Stimulated activated CD8-positive, alpha-beta memory T cell treated with anti-CD3 and anti-CD28 coated beads, Interleukin-7, amount 100 ng/mL, for 48 hours (primary cell): ENCODE results near the gene SRD5A2.
"Not testable (repeated sequence)": the region's sequence is repeated elsewhere in the genome, so short reads cannot be mapped to it uniquely, and the experiment has no call there.

Experiments
- DNase-seq, 2 donors: peaks; one replicate each; pipeline ENCODE4 v3.0.0-alpha.2; 2020; ENCODE audit warnings: low read depth in 1 of 2; ENCODE audit errors: extremely low read depth in 1 of 2

The SRD5A2 gene

DNA sequence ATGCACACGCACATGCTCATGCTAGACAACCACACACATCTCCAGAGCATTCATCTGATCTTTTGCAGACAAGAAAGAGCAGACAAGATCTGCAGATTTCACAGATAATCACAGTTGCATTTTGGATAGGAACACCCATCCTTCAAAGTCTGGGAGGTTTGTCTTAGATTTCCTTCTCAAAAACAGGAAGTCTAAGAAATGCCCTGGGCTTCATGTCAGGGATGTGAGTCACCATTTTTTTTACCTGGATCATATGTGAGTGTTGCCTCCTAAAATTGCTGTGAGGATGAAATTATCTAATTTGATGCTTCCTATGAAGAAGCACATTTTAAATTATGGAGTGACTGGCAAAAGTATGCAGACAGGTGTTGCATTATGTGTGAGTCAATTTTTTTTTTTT is 46.1 kb downstream of the SRD5A2 start:
- no peak for DNase-seq

DNA sequence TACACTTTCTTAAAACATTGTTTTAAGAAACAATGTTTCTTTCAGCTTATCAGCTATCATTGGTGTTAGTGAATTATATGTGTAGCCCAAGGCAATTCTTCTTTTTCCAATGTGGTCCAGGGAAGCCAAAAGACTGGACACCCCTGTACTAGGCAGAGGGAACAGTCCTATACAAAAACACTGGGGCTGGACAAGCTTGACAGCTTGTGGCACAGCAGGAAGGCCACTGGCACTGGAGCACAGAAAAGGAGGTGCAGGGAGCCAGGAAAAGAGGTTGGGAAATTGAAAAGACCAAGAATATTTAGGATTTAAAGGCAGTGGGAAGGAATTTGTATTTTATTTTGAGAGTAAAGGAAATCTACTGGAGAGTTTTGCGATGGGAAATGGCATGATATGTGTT is 47.7 kb downstream of the SRD5A2 start:
- DNase-seq, result no peak

DNA sequence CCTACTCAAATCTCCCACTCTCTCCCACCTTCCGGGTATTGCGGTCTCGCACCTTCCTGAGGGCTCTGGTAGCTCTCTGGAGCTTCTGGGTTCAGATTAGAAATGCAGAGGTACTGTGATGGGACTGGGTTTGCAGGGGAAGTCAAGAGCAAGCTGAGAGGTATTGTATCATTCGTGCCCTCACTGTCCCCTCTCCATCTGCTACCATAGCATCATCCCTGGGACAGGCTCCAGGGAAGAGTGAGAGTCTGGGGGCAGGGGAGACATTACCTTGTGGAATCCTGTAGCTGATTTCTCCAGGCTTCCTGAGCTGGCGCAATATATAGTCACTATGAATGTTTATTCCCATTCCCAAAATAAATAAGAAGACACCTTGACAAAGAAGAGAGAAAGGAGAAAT is 49.6 kb downstream of the SRD5A2 start:
- DNase-seq, result no peak

DNA sequence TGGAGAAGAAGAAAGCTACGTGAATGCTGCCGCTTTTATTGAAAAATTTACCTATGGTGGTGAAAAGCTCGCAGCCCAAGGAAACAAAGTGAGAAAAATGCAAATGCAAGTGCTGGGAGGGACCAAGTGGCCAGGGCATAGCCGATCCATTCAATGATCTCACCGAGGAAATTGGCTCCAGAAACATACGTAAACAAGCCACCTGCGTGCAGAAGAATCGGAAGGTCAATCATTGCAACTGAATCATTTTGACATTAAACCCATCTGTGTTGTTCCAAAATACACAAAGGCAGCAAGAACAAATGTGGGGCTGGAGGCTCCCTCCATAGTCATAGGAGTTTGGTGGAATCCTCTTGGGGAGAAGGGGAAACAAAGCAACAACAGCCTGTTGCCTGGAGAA is 51.5 kb downstream of the SRD5A2 start:
- DNase-seq, result no peak

DNA sequence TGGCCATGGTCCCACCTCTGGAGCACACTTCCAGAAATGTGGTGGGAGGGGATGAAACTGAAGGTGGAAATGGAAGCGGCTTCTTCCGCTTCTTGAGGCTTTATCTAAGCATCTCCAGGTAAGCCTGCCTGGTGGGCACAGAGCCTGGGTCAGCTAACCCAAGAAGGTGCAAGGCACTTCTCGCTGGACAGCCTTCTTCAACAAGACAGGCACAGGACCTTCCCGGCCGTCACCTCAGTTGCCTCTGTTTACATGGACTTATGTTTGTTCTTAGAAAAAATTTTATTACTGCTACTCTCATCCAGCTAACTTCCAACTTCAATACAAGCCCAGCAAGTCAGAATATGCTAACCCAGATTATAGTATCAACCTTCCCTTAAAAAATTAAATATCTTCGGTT is 51.9 kb downstream of the SRD5A2 start:
- no peak for DNase-seq

DNA sequence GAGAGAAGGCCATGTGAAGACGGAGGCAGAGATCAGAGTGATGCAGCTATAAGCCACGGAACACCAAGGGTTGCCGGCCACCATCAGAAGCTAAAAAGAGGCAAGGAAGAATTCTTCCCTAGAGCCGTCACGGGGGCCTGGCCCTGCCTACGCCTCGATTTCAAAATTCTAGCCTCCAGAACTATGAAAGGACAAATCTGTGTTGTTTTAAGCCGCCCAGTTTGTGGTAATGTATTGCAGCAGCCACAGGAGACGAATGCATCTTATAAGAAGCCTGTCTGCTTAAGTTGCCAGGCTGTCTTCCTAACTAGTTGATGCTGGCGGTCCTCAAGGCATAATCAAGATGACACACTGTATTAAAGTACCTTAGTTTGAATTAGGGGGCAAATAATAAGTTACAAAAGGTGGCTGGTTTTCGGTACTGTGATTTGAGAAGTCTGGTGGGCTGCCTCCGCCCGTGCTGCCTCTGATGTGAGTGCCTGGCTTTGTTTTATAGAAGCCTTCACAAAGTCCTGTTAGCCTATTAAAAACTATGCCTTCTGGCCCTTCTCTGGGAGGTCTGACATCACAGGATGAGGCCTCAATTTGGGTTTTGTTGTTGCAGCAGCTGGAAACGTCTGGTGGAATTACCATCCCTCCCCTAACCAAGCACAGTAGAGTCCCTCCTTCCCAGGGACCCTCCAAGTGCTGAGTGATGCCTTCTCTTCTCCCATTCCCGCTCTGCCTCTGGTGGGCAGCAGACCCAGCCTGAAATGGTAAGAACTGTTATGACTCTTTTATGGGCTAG is 53.6 kb downstream of the SRD5A2 start:
- DNase-seq, result no peak

DNA sequence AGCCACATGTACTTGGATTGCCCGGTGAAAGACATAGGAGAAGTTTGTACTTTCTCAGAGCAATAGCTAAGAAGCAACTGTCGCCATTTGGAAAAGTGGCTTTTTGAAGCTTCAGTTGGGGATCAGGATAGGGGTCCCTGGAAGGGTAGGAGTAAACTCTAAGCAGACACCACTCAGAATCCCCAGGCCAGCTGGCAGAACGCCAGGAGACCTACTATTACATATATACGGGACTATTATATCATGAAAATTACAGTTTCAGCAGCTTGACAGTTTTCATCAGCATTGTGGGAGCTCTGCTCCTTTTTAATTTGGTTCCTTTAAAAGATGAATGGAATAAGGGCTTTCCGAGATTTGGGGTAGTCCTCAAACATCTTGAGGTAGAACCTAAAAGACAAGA is 54.9 kb downstream of the SRD5A2 start:
- no peak for DNase-seq

DNA sequence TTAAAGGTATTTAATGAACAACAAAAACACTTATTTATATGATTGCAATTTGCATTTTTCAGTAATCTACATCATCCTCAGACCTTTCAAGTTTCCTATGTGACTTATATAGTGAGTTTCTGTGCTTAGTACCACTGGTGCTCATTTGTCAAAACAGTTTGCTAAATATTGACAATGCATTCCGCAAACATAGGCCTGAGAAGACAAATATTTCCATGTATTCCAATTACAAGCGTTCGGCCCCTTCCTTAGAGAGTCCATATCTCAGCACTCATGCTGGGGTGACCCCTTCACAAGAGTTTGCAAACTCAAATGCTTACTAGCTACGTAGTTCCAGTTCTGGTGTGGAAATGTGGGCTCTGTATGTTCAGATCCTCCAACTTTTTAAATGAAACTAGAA is 56.1 kb downstream of the SRD5A2 start:
- no peak for DNase-seq

DNA sequence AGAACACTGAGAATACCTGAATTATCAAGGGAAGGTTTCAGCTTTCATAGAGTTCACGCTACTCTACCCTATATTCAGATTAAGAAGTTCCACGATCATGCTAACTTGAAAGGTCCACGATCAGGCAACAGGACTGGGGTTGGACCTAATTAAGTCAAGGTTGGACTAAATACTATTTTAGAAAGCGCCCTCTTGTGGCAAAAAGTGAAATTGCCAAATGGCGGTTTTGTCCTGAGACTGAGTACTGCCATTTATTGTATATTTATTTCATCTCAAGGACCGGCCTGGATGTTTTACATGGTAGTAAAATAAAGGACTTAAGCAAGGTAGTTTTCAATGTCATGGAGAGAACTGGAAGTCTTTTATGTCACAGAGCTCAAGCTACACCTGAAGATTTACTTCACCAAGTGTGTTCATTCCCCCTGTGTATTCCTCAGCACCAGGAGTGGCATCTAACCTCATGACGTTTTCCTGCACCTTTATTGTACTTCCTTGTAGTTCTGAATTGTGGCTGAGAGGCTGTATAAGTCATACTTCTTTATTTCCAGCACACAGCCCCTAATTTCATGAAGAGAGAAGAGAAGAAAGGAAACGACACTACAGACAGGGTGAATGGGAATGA is 56.8 kb downstream of the SRD5A2 start:
- DNase-seq, result peak in 1 of 2 donors; percentile 14

DNA sequence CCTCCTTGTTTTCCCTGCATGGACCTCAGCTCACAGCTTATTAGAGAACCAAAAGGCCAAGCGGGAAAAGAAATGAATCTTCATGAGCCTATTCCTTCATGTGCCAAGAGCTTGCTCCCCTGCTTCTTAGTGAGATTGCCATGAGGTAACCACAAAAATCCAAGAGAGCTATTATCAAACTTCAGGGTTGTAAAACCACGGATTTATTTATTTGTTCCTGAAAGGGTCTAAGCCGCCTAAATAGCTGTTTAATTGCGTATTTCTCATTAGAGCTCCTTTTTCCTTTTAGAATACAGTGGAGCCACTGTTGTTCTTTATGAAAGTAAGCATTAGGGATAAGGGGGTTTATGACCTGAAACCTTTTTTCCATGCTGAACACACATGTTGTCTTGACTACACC is 58.0 kb downstream of the SRD5A2 start:
- DNase-seq, result no peak

DNA sequence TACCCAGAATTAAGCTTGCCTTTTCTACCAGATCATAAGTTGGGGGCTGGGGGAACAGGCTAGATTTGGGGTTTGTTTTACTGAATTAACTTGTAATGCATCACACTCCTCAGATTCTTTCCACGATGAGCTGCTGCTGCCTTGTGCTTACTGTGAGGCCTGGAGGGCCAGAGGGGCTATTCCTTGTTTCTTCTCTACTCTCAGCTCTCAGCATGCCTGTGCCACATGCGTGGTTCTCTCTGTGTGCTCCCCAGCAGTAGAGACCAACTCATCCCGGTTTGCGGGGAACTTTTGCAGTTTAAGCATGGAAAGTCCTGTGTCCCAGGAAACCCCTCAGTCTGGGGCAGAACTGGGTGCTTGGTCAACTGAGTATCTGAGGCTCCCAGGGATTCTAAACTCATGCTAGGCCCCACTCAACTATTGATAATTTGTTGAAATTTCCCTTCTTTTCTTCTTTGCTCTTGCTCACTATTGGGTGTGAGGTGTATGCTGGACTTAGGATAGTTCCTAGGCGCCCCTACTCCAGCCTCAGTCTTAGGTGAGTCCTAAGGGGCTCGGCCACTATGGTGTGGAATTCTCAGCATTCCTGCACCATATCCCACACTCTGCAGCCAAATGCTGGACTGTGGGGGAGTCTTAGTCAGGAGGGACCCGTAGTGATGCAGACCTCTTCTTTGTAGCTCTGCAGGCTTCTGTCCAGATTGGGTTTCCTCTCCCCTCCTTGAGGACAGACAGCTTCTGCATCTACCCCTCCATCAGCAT is 63.1 kb downstream of the SRD5A2 start:
- DNase-seq, result no peak

DNA sequence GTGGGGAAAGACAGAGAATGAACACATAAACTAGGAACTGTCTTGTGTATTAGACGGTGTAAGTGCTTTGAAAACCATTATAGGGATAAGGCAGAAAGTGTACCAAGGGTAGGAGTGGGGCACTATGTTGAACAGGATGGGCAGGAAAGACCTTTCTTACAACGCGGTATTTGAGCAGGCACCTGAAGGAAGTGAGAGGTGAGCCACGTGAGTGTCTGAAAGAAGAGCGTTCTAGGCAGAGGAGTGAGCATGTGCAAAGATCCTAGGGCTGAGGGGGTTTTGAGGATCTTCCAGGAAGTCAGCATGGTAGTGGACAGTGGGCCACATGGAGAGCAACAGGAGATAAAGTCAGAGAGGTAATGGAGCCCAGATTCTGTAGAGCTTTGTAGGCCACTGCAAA is 65.2 kb downstream of the SRD5A2 start:
- no peak for DNase-seq

DNA sequence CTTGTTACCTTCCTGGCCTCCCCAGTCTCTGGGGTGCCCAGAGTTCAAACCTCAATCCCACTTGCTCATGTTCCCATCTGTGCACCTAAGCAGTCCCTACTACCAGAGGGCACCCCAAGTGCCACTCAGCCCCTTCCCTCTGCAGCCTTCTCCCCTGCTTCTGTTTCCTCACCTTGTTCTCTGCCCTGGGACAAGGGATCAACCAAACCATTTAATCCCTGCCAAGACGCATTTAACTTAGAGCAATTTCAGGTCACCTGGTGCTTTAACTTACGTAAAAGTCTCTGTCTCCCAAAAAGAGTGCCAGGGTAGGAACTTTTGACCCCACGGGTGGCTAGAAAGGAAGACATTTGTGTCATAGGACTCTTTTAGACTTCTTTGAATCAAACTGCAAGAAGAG is 67.2 kb downstream of the SRD5A2 start:
- DNase-seq, result no peak

DNA sequence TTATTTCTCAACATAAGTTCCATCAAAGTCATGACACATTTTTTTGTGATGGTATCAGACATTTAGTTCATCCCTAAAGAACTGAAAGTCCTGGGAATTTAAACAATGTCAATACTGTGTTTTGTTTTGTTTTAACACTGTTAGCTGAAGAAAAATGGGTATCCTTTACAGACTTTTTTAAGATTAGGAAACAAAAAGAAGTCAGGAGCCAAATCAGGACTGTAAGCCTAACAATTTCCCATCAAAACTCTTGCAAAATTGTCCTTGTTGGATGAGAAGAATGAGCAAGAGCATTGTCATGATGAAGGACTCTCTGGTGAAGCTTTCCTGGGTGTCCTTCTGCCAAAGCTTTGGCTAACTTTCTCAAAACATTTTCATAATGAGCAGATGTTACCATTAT is 69.4 kb downstream of the SRD5A2 start:
- no peak for DNase-seq

DNA sequence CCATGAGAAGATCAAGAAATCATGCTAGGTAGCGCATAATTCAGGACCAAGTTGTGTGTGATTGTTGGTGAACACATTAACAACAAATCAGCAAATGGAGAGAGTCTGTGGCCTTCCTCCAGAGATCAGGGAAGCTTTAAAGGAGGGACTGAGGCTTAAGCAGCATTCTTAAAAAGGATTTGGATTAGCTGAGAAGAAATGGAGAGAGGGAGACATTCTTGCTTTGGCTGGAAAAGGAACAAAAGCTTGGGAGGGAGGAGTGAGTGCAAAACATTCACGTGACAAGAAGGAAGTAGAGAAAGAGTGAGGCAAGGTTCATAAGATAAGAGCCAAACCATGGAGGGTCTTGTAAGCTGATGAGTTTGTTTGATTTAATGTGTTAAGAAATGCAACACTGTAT is 75.6 kb downstream of the SRD5A2 start:
- no peak for DNase-seq

DNA sequence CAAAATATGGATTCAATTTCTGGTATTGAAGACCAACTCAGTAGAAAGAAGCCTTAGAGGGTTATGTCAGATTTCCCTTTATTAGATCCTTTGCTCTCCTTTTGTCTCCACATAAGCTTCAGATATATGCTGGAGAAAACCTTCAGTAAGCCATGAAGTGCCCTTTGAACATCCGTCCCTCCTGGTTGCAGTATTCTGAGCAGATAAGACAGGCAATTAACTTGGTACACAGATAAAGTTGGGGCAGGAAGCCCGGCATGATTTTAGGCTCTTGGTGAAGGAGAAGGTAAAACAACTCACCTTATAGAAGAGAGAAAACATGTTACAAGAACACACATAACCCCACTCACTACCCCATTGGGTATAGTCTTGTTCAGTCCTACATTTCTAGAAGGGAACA is 76.4 kb downstream of the SRD5A2 start:
- no peak for DNase-seq

DNA sequence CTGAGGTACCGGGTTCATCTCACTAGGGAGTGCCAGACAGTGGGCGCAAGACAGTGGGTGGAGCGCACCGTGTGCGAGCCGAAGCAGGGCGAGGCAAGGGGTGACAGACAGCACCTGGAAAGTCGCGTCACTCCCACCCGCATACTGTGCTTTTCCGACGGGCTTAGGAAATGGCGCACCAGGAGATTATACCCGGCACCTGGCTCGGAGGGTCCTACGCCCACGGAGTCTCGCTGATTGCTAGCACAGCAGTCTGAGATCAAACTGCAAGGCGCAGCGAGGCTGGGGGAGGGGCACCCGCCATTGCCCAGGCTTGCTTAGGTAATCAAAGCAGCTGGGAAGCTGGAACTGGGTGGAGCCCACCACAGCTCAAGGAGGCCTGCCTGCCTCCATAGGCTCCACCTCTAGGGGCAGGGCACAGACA is 84.3 kb downstream of the SRD5A2 start:
- not testable (repeated sequence) for DNase-seq

DNA sequence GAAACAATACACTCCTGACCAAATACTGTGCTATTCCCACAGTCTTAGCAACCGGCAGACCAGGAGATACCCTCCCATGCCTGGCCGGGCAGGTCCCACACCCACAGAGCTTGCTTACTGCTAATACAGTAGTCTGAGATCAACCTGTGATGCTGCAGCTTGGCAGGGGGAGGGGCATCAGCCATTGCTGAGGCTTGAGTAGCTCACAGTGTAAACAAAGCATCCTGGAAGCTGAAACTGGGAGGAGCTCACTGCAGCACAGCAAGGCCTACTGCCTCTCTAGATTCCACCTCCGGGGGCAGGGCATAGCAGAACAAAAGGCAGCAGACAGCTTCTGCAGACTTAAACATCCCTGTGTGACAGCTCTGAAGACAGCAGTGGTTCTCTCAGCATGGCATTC is 91.4 kb downstream of the SRD5A2 start:
- DNase-seq, result not testable (repeated sequence)

DNA sequence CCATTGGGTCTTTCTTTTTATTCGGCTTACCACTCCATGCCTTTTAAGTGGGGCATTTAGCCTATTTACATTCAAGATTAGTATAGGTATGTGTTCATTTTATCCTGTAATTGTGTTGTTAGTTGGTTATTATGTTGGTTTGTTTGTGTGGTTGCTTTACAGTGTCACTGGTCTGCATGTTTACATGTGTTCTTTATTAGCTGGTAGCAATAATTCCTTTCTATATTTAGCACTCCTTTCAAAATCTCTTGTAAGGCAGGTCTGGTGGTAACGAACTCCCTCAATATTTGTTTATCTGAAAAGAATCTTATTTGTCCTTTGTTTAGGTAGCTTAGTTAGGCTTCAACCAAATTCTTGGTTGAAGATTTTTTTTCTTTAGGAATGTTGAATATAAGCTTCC is 97.5 kb downstream of the SRD5A2 start:
- no peak for DNase-seq

DNA sequence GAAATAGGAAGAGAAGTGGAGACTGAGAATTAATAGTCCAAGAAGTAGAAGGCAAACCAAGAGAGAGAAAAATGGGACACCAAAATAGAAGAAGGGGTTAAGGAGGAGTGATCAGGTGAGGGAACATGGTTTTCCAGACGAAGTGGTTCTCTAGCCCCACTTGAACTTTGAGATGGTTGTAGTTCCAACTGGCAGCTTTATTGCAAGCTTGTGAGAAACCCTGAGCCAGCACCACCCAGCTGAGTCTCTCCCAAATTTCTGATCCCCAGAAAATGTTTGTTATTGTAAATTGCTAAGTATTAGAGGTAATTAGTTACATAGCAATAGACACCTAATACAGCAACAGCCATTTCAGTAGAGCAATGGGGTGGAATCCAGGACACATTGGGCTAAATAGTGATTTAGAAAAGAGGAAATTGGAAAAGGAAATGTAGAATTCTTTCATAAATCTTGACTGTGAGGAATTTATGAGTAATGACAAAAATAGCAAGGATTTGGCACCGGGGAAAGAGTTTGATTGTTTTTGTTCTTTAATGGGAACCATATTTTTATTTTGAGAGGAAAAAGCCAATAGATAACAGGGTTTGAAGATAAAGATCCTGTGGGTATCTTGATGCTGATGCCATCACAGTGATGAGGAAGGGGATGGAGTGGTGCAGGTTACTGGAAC is 104.1 kb downstream of the SRD5A2 start:
- DNase-seq, result no peak

DNA sequence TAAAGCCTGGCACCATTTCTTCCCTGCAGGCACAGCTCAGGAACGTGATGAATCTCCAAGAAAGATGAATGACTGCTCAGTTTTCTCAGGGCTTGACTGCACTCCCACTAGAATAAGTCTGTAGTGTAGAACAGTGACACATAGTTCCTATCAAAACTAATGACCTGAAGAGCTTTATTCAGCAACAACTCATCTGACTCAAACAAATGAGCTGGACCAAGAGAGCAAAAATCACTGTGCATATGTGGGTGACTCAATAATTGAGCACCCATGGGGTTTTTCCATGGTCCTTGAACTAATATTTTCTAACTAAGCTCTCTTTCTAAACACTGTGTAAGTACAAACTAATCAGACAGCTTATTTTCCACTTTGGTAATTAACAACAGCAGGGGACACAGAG is 105.0 kb downstream of the SRD5A2 start:
- DNase-seq, result no peak
